IMR-90 (cell line): Measurements from ENCODE around the gene OPCML. TPM values are rescaled to one million over a fixed set of nuclear protein-coding genes. Genes with fewer than 3 reads are reported as not detected.

Source experiments
- ATAC-seq: fragments of 200-7000 bp; cut with Tn5 transposase; 2 replicates; pipeline ENCODE4 v1.9.1; 2020; ENCODE audit warnings: low read depth, mild to moderate bottlenecking, moderate library complexity
- BruUV-seq: library from RNA; stranded (reverse); fragments of 400-500 nt; replicated peaks from 2 replicates; lab custom pipeline; 2021; lab: Mats Ljungman, UMichigan
- CTCF ChIA-PET: fragments of 300-600 bp; formaldehyde crosslinking; extraction: SDS; loops from one replicate; lab custom pipeline; 2021; ENCODE audit warnings: antibody characterized with exemption; lab: Yijun Ruan, JAX
- POLR2A ChIA-PET: fragments of 300-600 bp; sonication (Branson Sonifier 250); formaldehyde crosslinking; loops from one replicate; lab custom pipeline; 2022; ENCODE audit warnings: antibody characterized with exemption; ENCODE audit not compliant: unreplicated experiment; lab: Charles Lee
- DNase-seq: peaks from one replicate; pipeline ENCODE4 v3.0.0; 2013
- H2AFZ ChIP-seq: replicated peaks from 2 replicates; pipeline ENCODE3; 2013; ENCODE audit warnings: low read length, mild to moderate bottlenecking; ENCODE audit not compliant: poor library complexity
- H2AK5ac ChIP-seq: 2 replicates; pipeline ENCODE4 v1.6.1; 2013; ENCODE audit warnings: low read depth, low read length, inconsistent platforms
- H2AK9ac ChIP-seq: replicated peaks from 2 replicates; pipeline ENCODE3; 2013; ENCODE audit warnings: mild to moderate bottlenecking, low read depth, low read length, moderate library complexity; ENCODE audit not compliant: poor library complexity
- H2BK120ac ChIP-seq: 2 replicates; pipeline ENCODE4 v1.6.1; 2013; ENCODE audit warnings: low read depth, low read length, inconsistent platforms
- H2BK15ac ChIP-seq: 3 replicates; pipeline ENCODE4 v1.6.1; 2013; ENCODE audit warnings: low read depth, low read length, inconsistent platforms
- H2BK20ac ChIP-seq: 2 replicates; pipeline ENCODE4 v1.6.1; 2013; ENCODE audit warnings: low read depth, mild to moderate bottlenecking, inconsistent platforms, low read length, moderate library complexity
- H2BK5ac ChIP-seq: 2 replicates; pipeline ENCODE4 v1.6.1; 2013; ENCODE audit warnings: mild to moderate bottlenecking, low read depth, low read length, inconsistent platforms; ENCODE audit not compliant: poor library complexity, severe bottlenecking
- H3K14ac ChIP-seq: replicated peaks from 2 replicates; pipeline ENCODE4 v1.6.1; 2013; ENCODE audit warnings: low read depth, low read length, inconsistent platforms
- H3K18ac ChIP-seq: 2 replicates; pipeline ENCODE4 v1.6.1; 2013; ENCODE audit warnings: low read depth, low read length, control low read depth
- H3K23ac ChIP-seq: 2 replicates; pipeline ENCODE4 v1.6.1; 2013; ENCODE audit warnings: low read depth, low read length, inconsistent platforms
- H3K27ac ChIP-seq: 2 replicates; pipeline ENCODE4 v1.5.1; 2013; ENCODE audit warnings: mild to moderate bottlenecking, control low read depth, low read length; ENCODE audit not compliant: insufficient read depth
- H3K27me3 ChIP-seq: 2 replicates; pipeline ENCODE4 v1.6.1; 2013; ENCODE audit warnings: low read length; ENCODE audit not compliant: control insufficient read depth, insufficient read depth
- H3K36me3 ChIP-seq: 2 replicates; pipeline ENCODE4 v1.6.1; 2013; ENCODE audit warnings: low read length, mixed read lengths; ENCODE audit not compliant: control insufficient read depth, insufficient read depth
- H3K4ac ChIP-seq: 2 replicates; pipeline ENCODE4 v1.6.1; 2013; ENCODE audit warnings: low read depth, low read length, inconsistent platforms
- H3K4me1 ChIP-seq: 2 replicates; pipeline ENCODE4 v1.6.1; 2013; ENCODE audit warnings: low read length, mixed read lengths; ENCODE audit not compliant: control insufficient read depth, insufficient read depth
- H3K4me2 ChIP-seq: 2 replicates; pipeline ENCODE4 v1.6.1; 2013; ENCODE audit warnings: low read depth, mild to moderate bottlenecking, control low read depth, low read length, moderate library complexity
- H3K4me3 ChIP-seq: 2 replicates; pipeline ENCODE4 v1.5.1; 2013; ENCODE audit warnings: low read depth, mild to moderate bottlenecking, control low read depth, low read length, moderate library complexity; ENCODE audit not compliant: insufficient read depth
- H3K56ac ChIP-seq: 2 replicates; pipeline ENCODE4 v1.6.1; 2013; ENCODE audit warnings: low read length, inconsistent platforms; ENCODE audit not compliant: insufficient read depth; ENCODE audit errors: extremely low read depth
- H3K79me1 ChIP-seq, 2 experiments: 2 replicates each; pipeline ENCODE4 v1.6.1; 2013; ENCODE audit warnings: low read length in 2 of 2, inconsistent platforms in 1 of 2, low read depth in 1 of 2
- H3K9ac ChIP-seq: 2 replicates; pipeline ENCODE4 v1.6.1; 2013; ENCODE audit warnings: low read depth, low read length, control low read depth
- H3K9me1 ChIP-seq: 2 replicates; pipeline ENCODE4 v1.6.1; 2013; ENCODE audit warnings: low read length, inconsistent platforms; ENCODE audit not compliant: insufficient read depth
- H3K9me3 ChIP-seq: 2 replicates; pipeline ENCODE4 v1.6.1; 2013; ENCODE audit warnings: low read length; ENCODE audit not compliant: control insufficient read depth, insufficient read depth
- H4K20me1 ChIP-seq: 2 replicates; pipeline ENCODE4 v1.6.1; 2013; ENCODE audit warnings: low read length, inconsistent platforms; ENCODE audit not compliant: insufficient read depth
- H4K5ac ChIP-seq: 2 replicates; pipeline ENCODE4 v1.6.1; 2013; ENCODE audit warnings: mild to moderate bottlenecking, low read depth, low read length, control low read depth
- H4K8ac ChIP-seq, 2 experiments: 2 replicates each; pipeline ENCODE4 v1.6.1; 2013; ENCODE audit warnings: low read depth in 2 of 2, low read length in 2 of 2, control low read depth in 1 of 2, inconsistent platforms in 1 of 2
- H4K91ac ChIP-seq: 2 replicates; pipeline ENCODE4 v1.6.1; 2013; ENCODE audit warnings: low read depth, low read length, inconsistent platforms; ENCODE audit not compliant: insufficient read depth
- BHLHE40 ChIP-seq: fragments of 150-350 bp; IDR thresholded peaks from 2 replicates; pipeline ENCODE4 v1.6.1; 2016; ENCODE audit warnings: mild to moderate bottlenecking, low read depth, low read length
- CHD1 ChIP-seq: IDR thresholded peaks from 2 replicates; pipeline ENCODE4 v1.6.1; 2012; ENCODE audit warnings: low read depth, low read length, improper control_type of control experiment
- CTCF ChIP-seq: conservative IDR thresholded peaks from 2 replicates; pipeline ENCODE4 v1.5.1; 2012; ENCODE audit warnings: mild to moderate bottlenecking, low read depth, low read length, improper control_type of control experiment
- MAZ ChIP-seq: IDR thresholded peaks from 2 replicates; pipeline ENCODE4 v1.6.1; 2012; ENCODE audit warnings: low read depth, mild to moderate bottlenecking, low read length, improper control_type of control experiment, moderate library complexity, borderline replicate concordance
- MXI1 ChIP-seq: IDR thresholded peaks from 2 replicates; pipeline ENCODE4 v1.6.1; 2012; ENCODE audit warnings: low read depth, mild to moderate bottlenecking, low read length, moderate library complexity, borderline replicate concordance
- RCOR1 ChIP-seq: IDR thresholded peaks from 2 replicates; pipeline ENCODE4 v1.6.1; 2012; ENCODE audit warnings: mild to moderate bottlenecking, low read length, improper control_type of control experiment; ENCODE audit not compliant: insufficient replicate concordance
- RFX5 ChIP-seq: IDR thresholded peaks from 2 replicates; pipeline ENCODE4 v1.8.0; 2012; ENCODE audit warnings: low read depth, mild to moderate bottlenecking, low read length, moderate library complexity
- WGBS, 2 experiments: methylation state at CpG; one replicate each; pipeline versions ENCODE4 v1.1.5 to v1.1.7; 2013; ENCODE audit warnings: missing lambda C conversion rate in 2 of 2; ENCODE audit not compliant: insufficient read length in 1 of 2; ENCODE audit errors: extremely low coverage in 2 of 2; 5-methylcytosine and 5-hydroxymethylcytosine counted together
- dilution Hi-C: fragments of 300-500 bp; cut with HindIII; formaldehyde crosslinking; loops from one replicate; pipeline ENCODE4 v1.14.3; 2018; ENCODE audit warnings: low sequenced_read_pairs; ENCODE audit not compliant: unreplicated experiment
- in situ Hi-C: fragments of 300-500 bp; cut with MboI; formaldehyde crosslinking; loops from 3 replicates; pipeline ENCODE4 v1.14.3; 2019; ENCODE audit warnings: low sequenced_read_pairs, inconsistent platforms, mixed read lengths
- intact Hi-C: fragments of 100-400 bp; cut with micrococcal nuclease; formaldehyde crosslinking; loops from 2 replicates; pipeline ENCODE4 v1.10.0; 2022
- polyA plus RNA-seq, 3 experiments: library from polyadenylated mRNA; depleted of rRNA; stranded (reverse); fragments of >200 nt; gene quantifications; 2 replicates each; pipeline ENCODE4 v1.2.3, GENCODE V29; 2012; ENCODE audit warnings: low replicate concordance in 1 of 3
- total RNA-seq: library from RNA; depleted of rRNA; stranded (reverse); fragments of >200 nt; gene quantifications from 2 replicates; pipeline ENCODE4 v1.2.3, GENCODE V29; 2012
- TF ChIP-seq, protein P1 (sequence below): fragments of 150-350 bp; IDR thresholded peaks from 2 replicates; pipeline ENCODE4 v1.6.1; 2016; ENCODE audit warnings: low read depth, mild to moderate bottlenecking, low read length, moderate library complexity, borderline replicate concordance

The OPCML gene
- total and polyA plus RNA-seq, 2 of the 4 experiments (the other 2 are of a cell fraction): under 0.01 to 2.6 TPM

DNA sequence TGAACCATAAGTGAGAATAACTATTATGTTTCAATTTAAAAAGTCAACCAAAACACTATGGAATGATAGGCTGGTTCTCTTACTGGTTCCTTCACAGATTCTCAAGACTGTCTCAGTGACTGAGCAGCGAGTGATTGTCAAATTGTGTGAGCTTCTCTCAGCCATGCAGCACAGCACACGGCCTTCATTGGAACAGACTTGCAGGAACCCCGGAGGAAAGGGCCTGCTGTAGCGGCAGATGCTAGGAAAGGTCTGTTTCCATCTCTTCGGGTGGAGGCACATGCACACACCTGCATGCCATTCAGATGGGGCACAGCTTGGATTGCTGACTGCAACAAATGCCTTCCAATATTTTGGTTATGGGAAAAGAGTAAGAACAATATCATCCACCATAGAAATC, 741.8 kb downstream of the OPCML start:
- in situ Hi-C loops: no loop called here
- CTCF ChIA-PET: no interaction called here
- H2AK5ac ChIP-seq: no peak overlapping the region
- BruUV-seq: no TSS peak
- H3K9me3 ChIP-seq: no peaks in the 10 kb centered on the region
- H3K18ac ChIP-seq: no peak overlapping the region
- POLR2A ChIA-PET: no interaction called here
- TF ChIP-seq CHD1 (no peak), CTCF (no peak), MAZ (no peak), RFX5 (no peak), BHLHE40 (no peak), MXI1 (no peak), RCOR1 (no peak)
- TF ChIP-seq, protein P1, sequence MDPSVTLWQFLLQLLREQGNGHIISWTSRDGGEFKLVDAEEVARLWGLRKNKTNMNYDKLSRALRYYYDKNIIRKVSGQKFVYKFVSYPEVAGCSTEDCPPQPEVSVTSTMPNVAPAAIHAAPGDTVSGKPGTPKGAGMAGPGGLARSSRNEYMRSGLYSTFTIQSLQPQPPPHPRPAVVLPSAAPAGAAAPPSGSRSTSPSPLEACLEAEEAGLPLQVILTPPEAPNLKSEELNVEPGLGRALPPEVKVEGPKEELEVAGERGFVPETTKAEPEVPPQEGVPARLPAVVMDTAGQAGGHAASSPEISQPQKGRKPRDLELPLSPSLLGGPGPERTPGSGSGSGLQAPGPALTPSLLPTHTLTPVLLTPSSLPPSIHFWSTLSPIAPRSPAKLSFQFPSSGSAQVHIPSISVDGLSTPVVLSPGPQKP: no peak
- H3K27me3 ChIP-seq: peaks cover 1% of the 10 kb centered on the region; the same call in 1 of the 2 replicates
- H3K4me1 ChIP-seq: no peaks in the 10 kb centered on the region
- no peak overlapping the region for H4K8ac ChIP-seq
- no peaks in the 10 kb centered on the region for H3K9me1 ChIP-seq
- H3K36me3 ChIP-seq: no peaks in the 10 kb centered on the region
- no peak for ATAC-seq
- intact Hi-C loops: no loop called here
- DNase-seq: no peak
- H3K4ac ChIP-seq: no peak overlapping the region
- no peak overlapping the region for H3K56ac ChIP-seq
- no peak overlapping the region for H2BK20ac ChIP-seq
- no CpG with 5 or more reads among the region's 5 CpGs for WGBS, 2 experiments
- no peak overlapping the region for H3K4me2 ChIP-seq
- no peak overlapping the region for H2AFZ ChIP-seq
- H2BK15ac ChIP-seq: no peak overlapping the region
- no peak overlapping the region for H2AK9ac ChIP-seq
- H3K14ac ChIP-seq: no peak overlapping the region
- no peak overlapping the region for H2BK120ac ChIP-seq
- no peak overlapping the region for H3K9ac ChIP-seq
- H3K4me3 ChIP-seq: no peak overlapping the region
- no peak overlapping the region for H3K27ac ChIP-seq
- no peak overlapping the region for H4K5ac ChIP-seq
- H3K23ac ChIP-seq: no peak overlapping the region
- no peaks in the 10 kb centered on the region for H3K79me1 ChIP-seq
- no peak overlapping the region for H4K91ac ChIP-seq
- no peaks in the 10 kb centered on the region for H4K20me1 ChIP-seq
- dilution Hi-C loops: no loop called here
- H2BK5ac ChIP-seq: no peak overlapping the region
